Measurements from ENCODE around the gene CDH8.

DNA sequence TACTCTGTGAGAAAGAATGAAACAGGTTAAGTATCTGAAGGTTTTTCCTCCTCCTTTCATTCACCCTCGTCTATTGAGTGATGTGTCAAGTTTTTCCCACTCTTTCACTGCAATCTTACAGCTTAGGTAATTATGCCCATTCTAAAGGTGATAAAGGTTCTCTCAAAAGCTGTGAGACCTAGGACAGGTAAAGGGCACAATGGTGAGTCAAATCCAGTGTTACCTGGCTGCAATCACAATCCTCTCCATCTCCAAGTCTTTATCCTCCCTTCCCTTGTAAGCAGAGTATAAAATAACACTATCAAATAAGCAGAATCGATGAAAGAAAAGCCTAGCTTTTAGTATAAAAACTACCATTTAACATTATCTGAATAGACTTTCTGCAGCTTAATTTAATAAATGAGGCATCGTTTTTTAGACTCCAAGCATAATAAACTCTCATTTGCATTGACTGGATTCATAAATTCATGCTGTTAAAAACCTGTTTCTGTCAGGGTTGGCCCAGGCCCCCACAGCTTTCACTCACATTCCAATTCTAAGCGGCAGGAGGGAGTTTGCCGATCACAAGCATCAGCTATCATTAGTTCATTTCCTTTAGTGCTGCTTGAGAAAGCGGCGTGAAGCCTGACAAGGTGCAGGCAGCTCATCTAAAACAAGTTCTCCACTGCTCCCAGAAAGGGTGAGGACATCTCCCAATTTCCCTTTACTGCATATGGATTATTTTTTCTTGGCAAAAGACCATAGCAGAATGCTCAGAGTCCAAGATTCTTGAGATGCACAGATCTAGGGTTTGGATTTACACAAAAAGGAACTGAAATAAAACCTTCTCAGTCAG lies 67.8 kb downstream of the CDH8 start:
- no peak for TF ChIP-seq EZH2 (IDR thresholded peaks at IDR 0.05)
- no peak for TF ChIP-seq POLR2AphosphoS5 (IDR thresholded peaks at IDR 0.05; ENCODE audit: borderline replicate concordance, low read depth, low read length)
